Hepatocyte (in vitro differentiated cells): ENCODE measurements around the gene MYO1E. TPM values are rescaled to one million over a fixed set of nuclear protein-coding genes. Genes with fewer than 3 reads are reported as not detected.

Experiments used
- DNase-seq: peaks from one replicate; pipeline ENCODE4 v3.0.0-alpha.2; 2016; ENCODE audit warnings: low spot score
- H2AFZ ChIP-seq: fragments of 200-600 bp; sonication (generic); 2 replicates; pipeline ENCODE4 v1.6.0; 2016; ENCODE audit warnings: antibody characterized with exemption, mild to moderate bottlenecking
- H3K27ac ChIP-seq: fragments of 200-600 bp; sonication (generic); 2 replicates; pipeline ENCODE4 v1.5.1; 2016; ENCODE audit warnings: mild to moderate bottlenecking
- H3K27me3 ChIP-seq: fragments of 200-600 bp; sonication (generic); 2 replicates; pipeline ENCODE4 v1.6.1; 2016
- H3K36me3 ChIP-seq: fragments of 200-600 bp; sonication (generic); replicated peaks from 2 replicates; pipeline ENCODE4 v1.5.1; 2016; ENCODE audit warnings: low read depth; ENCODE audit not compliant: insufficient read depth
- H3K4me1 ChIP-seq: fragments of 200-600 bp; sonication (generic); 2 replicates; pipeline ENCODE4 v1.5.1; 2016; ENCODE audit warnings: mild to moderate bottlenecking, moderate library complexity; ENCODE audit not compliant: insufficient read depth
- H3K4me2 ChIP-seq: fragments of 200-600 bp; sonication (generic); 2 replicates; pipeline ENCODE4 v1.6.0; 2016
- H3K4me3 ChIP-seq: fragments of 200-600 bp; sonication (generic); 2 replicates; pipeline ENCODE4 v1.5.1; 2016; ENCODE audit warnings: mild to moderate bottlenecking
- H3K79me2 ChIP-seq: fragments of 200-600 bp; sonication (generic); 2 replicates; pipeline ENCODE4 v1.6.0; 2017; ENCODE audit warnings: mild to moderate bottlenecking
- H3K9me2 ChIP-seq: fragments of 200-600 bp; sonication (generic); replicated peaks from 2 replicates; pipeline ENCODE4 v1.6.0; 2017; ENCODE audit warnings: mild to moderate bottlenecking; ENCODE audit not compliant: insufficient read depth
- H3K9me3 ChIP-seq: fragments of 200-600 bp; sonication (generic); 2 replicates; pipeline ENCODE4 v1.5.1; 2016; ENCODE audit warnings: low read depth, mild to moderate bottlenecking
- H4K20me1 ChIP-seq: fragments of 200-600 bp; sonication (generic); 2 replicates; pipeline ENCODE4 v1.6.0; 2016; ENCODE audit warnings: mild to moderate bottlenecking; ENCODE audit not compliant: insufficient read depth, poor library complexity, severe bottlenecking
- EZH2 ChIP-seq: fragments of 200-600 bp; sonication (generic); IDR thresholded peaks from 2 replicates; pipeline ENCODE4 v1.6.1; 2016; ENCODE audit warnings: antibody characterized with exemption, mild to moderate bottlenecking, borderline replicate concordance
- EZH2phosphoT487 ChIP-seq: fragments of 200-600 bp; sonication (generic); IDR thresholded peaks from one replicate; pipeline ENCODE4 v1.6.1; 2018; ENCODE audit warnings: antibody characterized with exemption, mild to moderate bottlenecking, low read depth, moderate library complexity; ENCODE audit not compliant: unreplicated experiment, severe bottlenecking
- WGBS: methylation state at CpG from one replicate; pipeline ENCODE4 v1.1.6; 2016; ENCODE audit warnings: low lambda C conversion rate; ENCODE audit errors: missing lambda C conversion rate; 5-methylcytosine and 5-hydroxymethylcytosine counted together
- polyA plus RNA-seq: library from polyadenylated mRNA; unstranded; fragments of >200 nt; fragmentation: Nextera tagmentation; extraction: Ambion mirVana; gene quantifications from 2 replicates; pipeline ENCODE4 v1.2.1, GENCODE V29; 2016
- total RNA-seq: library from RNA; depleted of rRNA; stranded (reverse); fragments of >200 nt; gene quantifications from 2 replicates; pipeline ENCODE4 v1.2.3, GENCODE V29; 2014
- TF ChIP-seq, protein P1 (sequence below): fragments of 200-600 bp; sonication (generic); IDR thresholded peaks from 2 replicates; pipeline ENCODE4 v1.5.1; 2016; ENCODE audit warnings: antibody characterized with exemption, mild to moderate bottlenecking; ENCODE audit not compliant: poor library complexity

The MYO1E gene
- total and polyA plus RNA-seq, 2 experiments from 2014 or later: 107 to 111 TPM

- no peak overlapping the region for H3K4me3 ChIP-seq
- no peak for DNase-seq
- peak overlapping the region; percentile 29 for H3K27ac ChIP-seq
- peaks cover 57% of the 10 kb centered on the region for H3K79me2 ChIP-seq
- no peaks in the 10 kb centered on the region for H3K9me3 ChIP-seq
- 66% methylated on average over 6 of the region's 6 CpGs for WGBS
- H3K9me2 ChIP-seq: no peaks in the 10 kb centered on the region
- H4K20me1 ChIP-seq: no peaks in the 10 kb centered on the region
- H3K27me3 ChIP-seq: no peaks in the 10 kb centered on the region
- no peak overlapping the region for H3K4me2 ChIP-seq
- no peaks in the 10 kb centered on the region for H3K36me3 ChIP-seq
- no peak overlapping the region for H2AFZ ChIP-seq
- H3K4me1 ChIP-seq: peaks cover 15% of the 10 kb centered on the region
- TF ChIP-seq EZH2: no peak
Observed at GRCh38 chr15:59296181-59296617, 76.5 kb downstream of the MYO1E start.

DNA sequence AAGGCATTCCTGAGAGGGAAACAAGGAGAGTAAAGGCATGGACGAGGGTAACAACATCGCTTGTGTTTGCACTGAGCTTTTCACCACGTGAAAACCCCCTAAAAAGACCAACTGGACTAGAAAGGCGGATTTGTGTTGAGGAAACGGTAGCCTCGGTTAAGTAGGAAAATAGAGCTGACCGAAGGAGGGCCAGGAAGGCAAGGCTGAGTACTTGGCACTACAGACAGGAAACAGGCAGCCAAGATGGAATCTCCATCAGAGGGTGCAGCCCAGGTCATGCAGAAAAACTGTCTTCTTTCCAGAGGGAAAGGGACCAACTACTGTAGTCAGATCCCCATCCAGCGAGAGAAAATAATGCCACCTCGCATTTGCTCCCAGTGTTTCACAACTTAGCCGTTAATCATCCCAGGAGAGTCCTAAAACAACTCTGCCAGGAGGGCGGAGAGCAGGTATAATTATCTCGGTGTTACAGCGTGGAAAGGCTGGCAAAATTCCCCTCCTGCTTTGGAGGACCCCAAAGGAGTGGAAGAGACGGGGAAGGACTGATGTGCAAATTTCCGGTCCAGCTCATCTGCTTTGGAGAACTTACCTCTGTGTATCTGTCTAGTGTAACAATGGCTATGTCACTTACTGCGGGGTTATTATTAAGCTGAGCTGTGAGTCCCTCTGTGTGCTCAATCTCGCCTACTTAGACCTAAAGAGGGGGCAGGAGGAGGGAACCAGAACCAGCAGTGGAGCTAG, 77.2 kb downstream of the MYO1E start:
- Histone ChIP-seq H3K4me2 (no peak overlapping the region), H4K20me1 (no peaks in the 10 kb centered on the region), H2AFZ (no peak overlapping the region), H3K27ac (peak overlapping the region; percentile 29), H3K9me2 (no peaks in the 10 kb centered on the region), H3K79me2 (peaks cover 62% of the 10 kb centered on the region), H3K9me3 (no peaks in the 10 kb centered on the region), H3K27me3 (no peaks in the 10 kb centered on the region), H3K4me1 (peaks cover 20% of the 10 kb centered on the region), H3K36me3 (no peaks in the 10 kb centered on the region), H3K4me3 (no peak overlapping the region)
- WGBS: 87% methylated on average over 17 of the region's 17 CpGs
- TF ChIP-seq EZH2phosphoT487 (no peak), EZH2 (no peak)
- TF ChIP-seq, protein P1, sequence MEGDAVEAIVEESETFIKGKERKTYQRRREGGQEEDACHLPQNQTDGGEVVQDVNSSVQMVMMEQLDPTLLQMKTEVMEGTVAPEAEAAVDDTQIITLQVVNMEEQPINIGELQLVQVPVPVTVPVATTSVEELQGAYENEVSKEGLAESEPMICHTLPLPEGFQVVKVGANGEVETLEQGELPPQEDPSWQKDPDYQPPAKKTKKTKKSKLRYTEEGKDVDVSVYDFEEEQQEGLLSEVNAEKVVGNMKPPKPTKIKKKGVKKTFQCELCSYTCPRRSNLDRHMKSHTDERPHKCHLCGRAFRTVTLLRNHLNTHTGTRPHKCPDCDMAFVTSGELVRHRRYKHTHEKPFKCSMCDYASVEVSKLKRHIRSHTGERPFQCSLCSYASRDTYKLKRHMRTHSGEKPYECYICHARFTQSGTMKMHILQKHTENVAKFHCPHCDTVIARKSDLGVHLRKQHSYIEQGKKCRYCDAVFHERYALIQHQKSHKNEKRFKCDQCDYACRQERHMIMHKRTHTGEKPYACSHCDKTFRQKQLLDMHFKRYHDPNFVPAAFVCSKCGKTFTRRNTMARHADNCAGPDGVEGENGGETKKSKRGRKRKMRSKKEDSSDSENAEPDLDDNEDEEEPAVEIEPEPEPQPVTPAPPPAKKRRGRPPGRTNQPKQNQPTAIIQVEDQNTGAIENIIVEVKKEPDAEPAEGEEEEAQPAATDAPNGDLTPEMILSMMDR: no peak
- no peak for DNase-seq

- no peaks in the 10 kb centered on the region for H3K9me2 ChIP-seq
- H3K27ac ChIP-seq: no peak overlapping the region
- no peak for DNase-seq
- peaks cover 61% of the 10 kb centered on the region for H3K79me2 ChIP-seq
- 82% methylated on average over 3 of the region's 3 CpGs for WGBS
- H3K9me3 ChIP-seq: no peaks in the 10 kb centered on the region
- no peaks in the 10 kb centered on the region for H3K27me3 ChIP-seq
- H3K4me3 ChIP-seq: no peak overlapping the region
- TF ChIP-seq, protein P1: no peak
- TF ChIP-seq EZH2: no peak
- no peak for TF ChIP-seq EZH2phosphoT487
- H4K20me1 ChIP-seq: no peaks in the 10 kb centered on the region
- peaks cover 16% of the 10 kb centered on the region for H3K4me1 ChIP-seq
- H2AFZ ChIP-seq: no peak overlapping the region
- no peak overlapping the region for H3K4me2 ChIP-seq
- H3K36me3 ChIP-seq: no peaks in the 10 kb centered on the region
Observed at GRCh38 chr15:59294574-59295260, 78.0 kb downstream of the MYO1E start.
